ENCODE results near the gene MLH3.

Gene MLH3

DNA sequence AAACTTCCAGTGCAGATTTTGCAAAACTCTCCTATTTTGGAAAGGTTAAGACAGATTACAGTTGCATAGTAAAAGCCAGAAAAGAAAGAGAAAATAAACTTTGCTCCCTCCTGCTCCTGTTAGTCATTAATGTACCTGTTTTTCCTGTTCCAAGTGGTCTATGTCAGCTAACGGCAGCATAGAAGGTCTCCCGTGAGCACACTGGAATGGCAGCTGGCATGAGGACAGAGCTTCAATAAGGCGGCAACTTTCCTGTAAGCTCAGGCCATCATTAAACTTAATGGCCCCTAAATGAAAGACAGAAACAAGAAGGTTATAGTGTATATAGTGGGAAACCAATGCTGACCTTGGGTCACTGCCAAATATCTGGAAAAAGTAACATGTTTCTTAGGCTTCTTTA is 32.6 kb downstream of the MLH3 start:
- TF ChIP-seq, protein P1, sequence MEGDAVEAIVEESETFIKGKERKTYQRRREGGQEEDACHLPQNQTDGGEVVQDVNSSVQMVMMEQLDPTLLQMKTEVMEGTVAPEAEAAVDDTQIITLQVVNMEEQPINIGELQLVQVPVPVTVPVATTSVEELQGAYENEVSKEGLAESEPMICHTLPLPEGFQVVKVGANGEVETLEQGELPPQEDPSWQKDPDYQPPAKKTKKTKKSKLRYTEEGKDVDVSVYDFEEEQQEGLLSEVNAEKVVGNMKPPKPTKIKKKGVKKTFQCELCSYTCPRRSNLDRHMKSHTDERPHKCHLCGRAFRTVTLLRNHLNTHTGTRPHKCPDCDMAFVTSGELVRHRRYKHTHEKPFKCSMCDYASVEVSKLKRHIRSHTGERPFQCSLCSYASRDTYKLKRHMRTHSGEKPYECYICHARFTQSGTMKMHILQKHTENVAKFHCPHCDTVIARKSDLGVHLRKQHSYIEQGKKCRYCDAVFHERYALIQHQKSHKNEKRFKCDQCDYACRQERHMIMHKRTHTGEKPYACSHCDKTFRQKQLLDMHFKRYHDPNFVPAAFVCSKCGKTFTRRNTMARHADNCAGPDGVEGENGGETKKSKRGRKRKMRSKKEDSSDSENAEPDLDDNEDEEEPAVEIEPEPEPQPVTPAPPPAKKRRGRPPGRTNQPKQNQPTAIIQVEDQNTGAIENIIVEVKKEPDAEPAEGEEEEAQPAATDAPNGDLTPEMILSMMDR (IDR thresholded peaks at IDR 0.05; ENCODE audit: extremely low read depth, missing control alignments): no peak
- no peak for DNase-seq (ENCODE audit: low spot score)

DNA sequence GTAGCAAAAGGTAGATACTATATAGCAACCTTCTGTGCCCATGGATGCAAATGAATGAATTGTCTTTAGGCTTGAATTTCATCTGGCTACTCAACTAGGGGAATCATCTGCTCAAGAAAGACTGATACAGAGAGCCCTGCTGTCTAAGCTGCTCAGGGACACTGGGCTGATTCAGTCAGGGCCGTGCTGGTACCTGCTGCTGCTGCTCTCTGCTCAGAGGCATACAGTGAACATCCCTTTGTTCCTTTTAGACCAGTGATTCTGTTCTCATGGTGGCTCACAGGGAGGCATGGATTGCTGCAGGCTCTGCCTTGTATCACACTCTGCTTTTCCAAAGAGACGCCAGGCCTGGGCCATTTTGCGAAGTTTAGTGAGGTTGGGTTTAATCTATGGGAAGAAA is 34.5 kb downstream of the MLH3 start:
- DNase-seq (ENCODE audit: low spot score): no peak
- TF ChIP-seq, protein P1 (IDR thresholded peaks at IDR 0.05; ENCODE audit: extremely low read depth, missing control alignments): no peak

DNA sequence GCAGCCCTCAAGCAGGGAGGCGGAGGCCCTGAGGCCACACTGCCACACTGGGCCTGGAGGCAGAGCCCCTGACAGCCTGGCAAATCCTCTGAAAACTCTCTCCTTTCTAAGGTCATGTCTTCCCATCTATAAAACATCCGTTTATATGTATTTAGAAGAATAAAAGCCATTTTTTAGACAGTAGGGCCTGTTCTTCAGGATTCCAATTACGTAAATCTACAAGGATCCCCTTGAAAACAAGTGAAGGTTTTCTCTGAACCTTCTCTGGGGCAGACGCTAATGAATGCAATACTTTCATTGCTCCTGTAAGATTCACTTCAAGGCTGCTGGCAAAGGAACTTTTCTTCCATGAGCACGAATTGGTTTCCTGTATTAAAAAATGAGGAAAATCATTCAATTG is 35.8 kb downstream of the MLH3 start:
- TF ChIP-seq, protein P1 (IDR thresholded peaks at IDR 0.05; ENCODE audit: extremely low read depth, missing control alignments): no peak
- DNase-seq (ENCODE audit: low spot score): no peak

DNA sequence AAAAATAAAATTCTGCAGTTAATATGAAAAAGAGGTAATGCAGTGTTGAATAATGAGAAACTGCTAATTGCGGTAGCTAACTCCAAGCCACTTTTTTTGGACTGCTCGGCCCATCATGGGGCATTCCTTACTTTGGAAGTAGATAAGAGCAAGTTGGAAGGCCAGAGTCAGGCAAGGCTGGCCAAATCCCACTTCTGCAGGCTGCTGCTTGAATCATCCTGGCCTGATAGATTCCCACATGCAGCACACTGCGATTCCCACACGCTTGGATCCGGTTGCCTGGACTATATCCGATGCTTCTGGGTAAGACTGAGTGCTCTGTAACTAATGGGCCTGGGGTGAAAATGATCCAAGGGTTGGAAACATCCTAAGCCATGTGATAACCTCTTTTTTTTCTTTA is 38.0 kb downstream of the MLH3 start:
- DNase-seq (ENCODE audit: low spot score): no peak
- TF ChIP-seq, protein P1 (IDR thresholded peaks at IDR 0.05; ENCODE audit: extremely low read depth, missing control alignments): no peak

DNA sequence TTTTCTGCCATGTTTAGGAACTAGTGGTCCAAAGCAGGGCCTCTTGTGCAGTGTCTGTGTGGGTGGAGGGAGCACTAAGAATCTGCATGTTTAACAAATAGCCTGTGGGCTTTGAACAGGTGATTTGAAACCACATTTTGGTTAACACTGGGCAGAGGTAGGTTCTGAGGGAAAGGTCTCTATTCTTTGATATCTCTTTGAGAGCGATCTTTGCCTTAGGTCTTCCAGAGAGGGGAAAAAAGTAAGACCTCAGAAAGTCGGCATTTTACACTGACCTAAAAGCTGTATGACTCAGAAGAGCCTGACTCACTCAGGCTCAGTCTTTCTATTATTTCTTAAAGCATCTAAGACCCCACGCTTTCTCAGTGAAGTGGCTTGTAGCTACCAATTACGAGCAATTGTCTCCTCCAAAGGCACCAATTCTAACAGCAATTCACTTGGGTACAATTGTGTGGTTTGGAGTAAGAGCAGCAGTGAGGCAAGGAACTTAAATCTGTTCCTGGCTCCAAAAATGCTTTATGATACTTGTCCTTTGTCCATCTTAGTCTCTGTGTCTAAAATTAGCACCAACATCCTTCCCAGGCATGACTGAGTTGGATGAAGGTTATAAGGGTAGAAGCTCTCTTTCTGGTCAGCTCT is 39.8 kb downstream of the MLH3 start:
- no peak for DNase-seq (ENCODE audit: low spot score)

DNA sequence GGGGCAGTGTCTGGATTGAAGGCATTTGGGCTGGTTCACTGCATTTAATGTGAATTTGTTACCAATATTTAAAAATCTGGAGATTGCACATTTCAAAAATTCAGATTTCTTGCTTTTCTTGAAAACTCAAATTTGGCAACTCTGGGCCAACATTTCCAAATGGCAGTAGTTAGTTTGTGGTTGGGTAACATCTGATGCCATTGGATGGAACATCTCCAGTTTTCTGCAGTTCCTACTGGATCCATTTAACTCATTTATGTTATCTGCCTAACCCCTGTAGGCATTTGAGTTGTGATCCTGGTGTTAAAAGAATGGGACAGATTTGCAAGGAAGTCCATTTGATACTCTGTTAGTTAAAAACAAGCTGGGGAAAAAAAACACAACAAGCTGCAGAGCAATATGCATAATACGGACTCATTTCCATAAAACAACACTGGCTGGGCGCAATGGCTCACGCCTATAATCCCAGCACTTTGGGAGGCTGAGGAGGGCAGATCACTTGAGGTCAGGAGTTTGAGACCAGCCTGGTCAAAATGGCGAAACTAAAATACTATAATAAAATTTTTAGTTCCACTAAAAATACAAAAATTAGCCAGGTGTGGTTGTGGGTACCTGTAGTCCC is 40.7 kb downstream of the MLH3 start:
- TF ChIP-seq, protein P1 (IDR thresholded peaks at IDR 0.05; ENCODE audit: extremely low read depth, missing control alignments): no peak

More for the DNA sequence above, 39.8 kb downstream of the MLH3 start:
- TF ChIP-seq, protein P1 (IDR thresholded peaks at IDR 0.05; ENCODE audit: extremely low read depth, missing control alignments): no peak

DNA sequence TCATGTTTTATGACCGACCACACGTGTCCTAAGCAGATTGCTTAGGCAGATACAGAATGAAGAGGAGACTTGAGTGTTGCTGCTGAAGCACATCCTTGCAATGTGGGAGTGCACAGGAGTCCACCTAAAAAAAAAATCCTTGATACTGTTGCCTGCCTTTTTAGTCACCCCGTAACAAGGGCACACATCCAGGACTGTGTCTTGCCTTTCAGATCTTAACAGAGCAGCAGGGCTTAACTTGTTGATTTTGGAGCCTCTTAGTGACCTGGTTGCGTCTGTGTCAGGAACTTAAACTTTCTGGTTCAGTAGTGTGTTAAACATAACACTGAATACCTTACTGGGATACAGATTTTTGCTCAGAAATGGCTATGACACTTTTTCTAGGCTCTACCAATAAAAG is 42.1 kb downstream of the MLH3 start:
- TF ChIP-seq, protein P1 (IDR thresholded peaks at IDR 0.05; ENCODE audit: extremely low read depth, missing control alignments): no peak
- no peak for DNase-seq (ENCODE audit: low spot score)

More for the DNA sequence above, 40.7 kb downstream of the MLH3 start:
- DNase-seq (ENCODE audit: low spot score): no peak

Data from GM20000 (cell line).